ENCODE results near the gene PRKCQ.

PRKCQ gene

DNA sequence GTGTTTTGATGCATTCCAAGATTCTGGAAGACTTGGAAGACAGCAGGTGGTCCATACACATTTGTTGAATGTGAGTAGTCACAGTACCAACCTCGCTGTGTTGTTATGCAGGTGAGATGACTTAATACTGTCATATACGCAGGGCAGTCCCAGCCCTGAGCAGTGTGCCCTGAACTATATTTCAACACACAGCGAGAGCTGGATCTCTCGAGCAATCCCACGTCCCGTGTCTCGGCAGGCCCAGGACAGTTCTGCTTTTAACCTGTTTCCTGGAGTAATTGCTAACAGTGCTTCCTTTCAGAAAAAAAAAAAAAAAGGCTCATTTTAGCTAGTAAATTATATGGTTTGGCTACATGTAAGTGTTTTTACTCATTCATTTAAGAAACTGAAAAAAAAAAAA, 179.7 kb downstream of the PRKCQ start:
- DNase-seq (ENCODE audit: low read depth), result no peak
- Histone ChIP-seq H3K36me3 (ENCODE audit: control insufficient read depth, insufficient read depth, low read length, severe bottlenecking) (no peaks in the 10 kb centered on the region), H3K4me3 (ENCODE audit: low read length) (no peak overlapping the region), H3K9me3 (ENCODE audit: control insufficient read depth, low read length) (no peaks in the 10 kb centered on the region), H3K4me1 (ENCODE audit: control insufficient read depth, insufficient read depth, low read length) (peaks cover 4% of the 10 kb centered on the region), H3K9ac (ENCODE audit: low read length) (no peak overlapping the region), H3K27me3 (replicated peaks; ENCODE audit: control insufficient read depth, insufficient read depth, low read length) (peaks cover 39% of the 10 kb centered on the region)

DNA sequence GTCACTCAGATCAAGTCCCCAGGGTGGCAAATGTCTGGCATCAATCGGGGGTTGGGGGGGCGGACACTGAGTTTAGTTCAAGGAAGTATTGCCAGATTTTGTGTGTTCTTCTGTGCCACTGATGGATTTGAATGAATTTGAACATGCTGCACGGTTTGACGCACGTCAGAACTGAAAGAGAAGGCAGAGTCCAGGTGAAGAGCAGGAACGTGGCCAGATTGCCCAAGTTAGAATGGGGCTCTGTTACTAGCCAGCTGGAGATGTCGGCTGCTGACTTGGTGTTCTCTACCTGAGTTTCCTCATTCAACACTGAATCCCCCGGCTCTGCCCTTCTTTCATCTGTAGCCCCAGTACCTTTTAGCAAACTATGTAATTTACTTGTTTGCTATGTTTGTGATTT, 180.2 kb downstream of the PRKCQ start:
- H3K9me3 ChIP-seq (ENCODE audit: control insufficient read depth, low read length), result no peaks in the 10 kb centered on the region
- no peak overlapping the region for H3K4me3 ChIP-seq (ENCODE audit: low read length)
- H3K36me3 ChIP-seq (ENCODE audit: control insufficient read depth, insufficient read depth, low read length, severe bottlenecking), result no peaks in the 10 kb centered on the region
- H3K27me3 ChIP-seq (replicated peaks; ENCODE audit: control insufficient read depth, insufficient read depth, low read length), result peaks cover 37% of the 10 kb centered on the region
- DNase-seq (ENCODE audit: low read depth), result no peak
- H3K4me1 ChIP-seq (ENCODE audit: control insufficient read depth, insufficient read depth, low read length), result peaks cover 4% of the 10 kb centered on the region
- H3K9ac ChIP-seq (ENCODE audit: low read length), result no peak overlapping the region

DNA sequence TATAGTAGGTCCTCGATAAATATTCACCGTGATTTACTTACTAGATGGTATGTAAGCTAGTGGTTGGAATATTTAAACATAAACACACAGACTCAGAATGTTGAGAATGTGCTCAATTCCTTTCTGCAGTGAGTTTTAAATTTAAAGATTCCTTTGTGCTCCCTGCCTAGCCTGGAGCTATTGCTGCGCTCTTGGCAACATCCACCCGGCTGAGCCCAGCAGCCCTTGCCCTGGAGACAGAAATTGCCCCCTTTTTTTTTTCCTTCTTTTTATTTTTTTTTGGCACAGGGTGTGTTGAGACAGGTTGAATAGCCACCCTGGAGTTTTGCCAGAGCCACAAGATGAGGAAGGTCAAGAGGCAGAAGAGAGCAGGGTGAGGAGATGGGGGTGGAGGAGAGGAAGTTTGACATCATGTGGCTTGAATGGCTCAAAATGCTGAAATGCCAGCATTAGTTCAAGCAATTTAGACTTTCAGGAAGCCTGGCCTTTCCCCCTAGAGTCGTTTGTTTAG, 180.8 kb downstream of the PRKCQ start:
- Histone ChIP-seq H3K4me1 (ENCODE audit: control insufficient read depth, insufficient read depth, low read length) (peaks cover 4% of the 10 kb centered on the region), H3K9ac (ENCODE audit: low read length) (no peak overlapping the region), H3K27me3 (replicated peaks; ENCODE audit: control insufficient read depth, insufficient read depth, low read length) (peaks cover 32% of the 10 kb centered on the region), H3K4me3 (ENCODE audit: low read length) (no peak overlapping the region), H3K36me3 (ENCODE audit: control insufficient read depth, insufficient read depth, low read length, severe bottlenecking) (no peaks in the 10 kb centered on the region), H3K9me3 (ENCODE audit: control insufficient read depth, low read length) (no peaks in the 10 kb centered on the region)
- DNase-seq (ENCODE audit: low read depth), result peak; percentile 85

DNA sequence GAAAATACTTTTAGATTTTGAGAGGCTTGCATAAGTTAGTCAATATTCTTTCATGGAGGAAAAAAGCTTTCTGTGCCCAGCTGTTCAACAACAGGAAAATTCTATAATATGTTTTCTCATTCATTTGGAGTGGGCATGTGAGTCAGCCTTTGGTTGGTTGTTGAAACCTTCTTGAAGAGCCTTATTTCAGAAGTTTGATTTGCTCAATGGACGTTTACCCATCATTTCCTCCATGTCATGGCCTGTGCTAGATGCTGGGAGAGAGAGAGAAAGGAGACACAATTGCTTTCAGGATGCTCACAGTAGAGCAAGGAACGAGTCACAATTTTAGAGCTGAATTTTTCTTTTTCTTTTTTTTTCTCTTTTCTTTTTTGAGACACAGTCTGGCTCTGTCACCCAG, 181.7 kb downstream of the PRKCQ start:
- Histone ChIP-seq H3K9ac (ENCODE audit: low read length) (no peak overlapping the region), H3K36me3 (ENCODE audit: control insufficient read depth, insufficient read depth, low read length, severe bottlenecking) (no peaks in the 10 kb centered on the region), H3K4me3 (ENCODE audit: low read length) (no peak overlapping the region), H3K27me3 (replicated peaks; ENCODE audit: control insufficient read depth, insufficient read depth, low read length) (peaks cover 24% of the 10 kb centered on the region), H3K4me1 (ENCODE audit: control insufficient read depth, insufficient read depth, low read length) (peaks cover 4% of the 10 kb centered on the region), H3K9me3 (ENCODE audit: control insufficient read depth, low read length) (no peaks in the 10 kb centered on the region)
- no peak for DNase-seq (ENCODE audit: low read depth)

DNA sequence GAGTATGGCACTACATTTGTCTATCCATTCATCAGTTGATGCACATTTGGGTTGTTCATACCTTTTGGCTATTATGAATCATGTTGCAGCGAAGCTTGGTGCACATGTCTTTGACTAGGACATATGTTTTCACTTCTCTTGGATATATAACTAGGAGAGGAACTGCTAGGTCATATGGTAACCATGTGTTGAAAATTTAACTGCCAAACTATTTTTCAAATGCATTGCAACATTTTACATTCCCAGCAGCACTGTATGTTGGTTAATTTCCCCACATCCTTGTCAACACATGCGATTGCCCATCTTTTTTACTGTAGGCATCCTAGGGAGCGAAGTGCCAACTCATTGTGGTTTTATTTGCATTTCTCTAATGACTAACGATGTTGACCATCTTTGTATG, 183.4 kb downstream of the PRKCQ start:
- no peak overlapping the region for H3K9ac ChIP-seq (ENCODE audit: low read length)
- peaks cover 17% of the 10 kb centered on the region for H3K27me3 ChIP-seq (replicated peaks; ENCODE audit: control insufficient read depth, insufficient read depth, low read length)
- peaks cover 4% of the 10 kb centered on the region for H3K4me1 ChIP-seq (ENCODE audit: control insufficient read depth, insufficient read depth, low read length)
- H3K4me3 ChIP-seq (ENCODE audit: low read length), result no peak overlapping the region
- peak; percentile 89 for DNase-seq (ENCODE audit: low read depth)
- H3K9me3 ChIP-seq (ENCODE audit: control insufficient read depth, low read length), result peaks cover 3% of the 10 kb centered on the region
- H3K36me3 ChIP-seq (ENCODE audit: control insufficient read depth, insufficient read depth, low read length, severe bottlenecking), result no peaks in the 10 kb centered on the region

DNA sequence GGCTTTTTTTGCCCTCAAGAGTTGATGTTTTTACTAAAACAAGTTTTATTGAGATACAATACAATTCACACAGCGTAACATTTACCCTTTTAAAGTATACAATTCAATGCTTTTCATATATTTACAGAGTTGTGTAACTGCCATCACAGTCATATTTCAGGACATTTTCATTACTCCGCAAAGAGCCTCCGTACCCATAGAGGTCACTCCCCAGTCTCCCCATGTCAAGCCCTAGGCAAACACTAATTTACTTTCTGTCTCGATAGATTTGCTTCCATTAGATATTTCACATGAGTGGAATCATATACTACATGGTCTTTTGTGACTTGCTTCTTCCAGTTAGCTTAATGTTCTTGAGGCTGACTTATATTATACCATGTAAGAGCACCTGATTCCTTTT, 183.8 kb downstream of the PRKCQ start:
- Histone ChIP-seq H3K36me3 (ENCODE audit: control insufficient read depth, insufficient read depth, low read length, severe bottlenecking) (no peaks in the 10 kb centered on the region), H3K9me3 (ENCODE audit: control insufficient read depth, low read length) (peaks cover 7% of the 10 kb centered on the region), H3K4me1 (ENCODE audit: control insufficient read depth, insufficient read depth, low read length) (no peaks in the 10 kb centered on the region), H3K9ac (ENCODE audit: low read length) (no peak overlapping the region), H3K27me3 (replicated peaks; ENCODE audit: control insufficient read depth, insufficient read depth, low read length) (peaks cover 17% of the 10 kb centered on the region), H3K4me3 (ENCODE audit: low read length) (no peak overlapping the region)
- DNase-seq (ENCODE audit: low read depth), result no peak

DNA sequence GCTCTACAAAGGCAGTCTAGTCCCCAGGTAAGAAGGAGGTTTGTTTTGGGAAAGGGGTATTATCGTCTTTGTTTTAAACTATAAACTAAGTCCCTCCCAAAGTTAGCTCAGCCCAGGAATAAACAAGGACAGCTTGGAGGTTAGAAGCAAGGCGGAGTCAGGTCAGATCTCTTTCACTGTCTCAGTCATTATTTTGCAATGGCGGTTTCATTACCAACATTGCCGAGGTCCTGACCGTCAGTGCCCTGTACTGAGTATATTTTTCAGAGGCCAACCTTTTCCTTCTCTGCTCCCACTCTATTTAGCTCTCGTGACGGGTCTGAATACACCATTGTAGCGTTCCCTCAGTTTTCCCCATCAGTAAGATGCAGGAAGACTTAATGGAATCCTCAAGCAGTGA, 184.5 kb downstream of the PRKCQ start:
- Histone ChIP-seq H3K36me3 (ENCODE audit: control insufficient read depth, insufficient read depth, low read length, severe bottlenecking) (no peaks in the 10 kb centered on the region), H3K9ac (ENCODE audit: low read length) (no peak overlapping the region), H3K9me3 (ENCODE audit: control insufficient read depth, low read length) (peaks cover 12% of the 10 kb centered on the region), H3K4me1 (ENCODE audit: control insufficient read depth, insufficient read depth, low read length) (no peaks in the 10 kb centered on the region), H3K27me3 (replicated peaks; ENCODE audit: control insufficient read depth, insufficient read depth, low read length) (peaks cover 12% of the 10 kb centered on the region), H3K4me3 (ENCODE audit: low read length) (no peak overlapping the region)
- no peak for DNase-seq (ENCODE audit: low read depth)

DNA sequence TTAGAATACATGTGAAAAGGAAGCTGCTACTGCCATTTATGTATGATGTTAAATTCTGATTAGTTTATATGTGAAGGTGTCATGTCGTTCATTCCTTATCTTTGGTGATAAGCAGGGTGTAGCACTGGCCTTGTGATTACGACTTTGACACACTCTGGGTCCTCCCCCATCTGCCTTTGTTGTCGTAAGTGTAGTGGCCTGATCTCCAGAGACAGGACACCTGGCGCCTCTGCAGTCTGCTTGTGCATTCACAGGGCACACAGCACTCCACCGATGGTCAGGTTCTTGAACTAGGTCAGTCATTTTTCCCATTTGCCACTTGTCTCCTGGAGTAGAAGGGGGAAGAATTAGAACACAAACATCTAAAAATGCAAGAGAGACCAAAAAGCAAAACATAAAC, 186.0 kb downstream of the PRKCQ start:
- no peak for DNase-seq (ENCODE audit: low read depth)
- no peaks in the 10 kb centered on the region for H3K36me3 ChIP-seq (ENCODE audit: control insufficient read depth, insufficient read depth, low read length, severe bottlenecking)
- peaks cover 27% of the 10 kb centered on the region for H3K9me3 ChIP-seq (ENCODE audit: control insufficient read depth, low read length)
- peaks cover 3% of the 10 kb centered on the region for H3K27me3 ChIP-seq (replicated peaks; ENCODE audit: control insufficient read depth, insufficient read depth, low read length)
- H3K9ac ChIP-seq (ENCODE audit: low read length), result no peak overlapping the region
- H3K4me3 ChIP-seq (ENCODE audit: low read length), result no peak overlapping the region
- H3K4me1 ChIP-seq (ENCODE audit: control insufficient read depth, insufficient read depth, low read length), result no peaks in the 10 kb centered on the region

DNA sequence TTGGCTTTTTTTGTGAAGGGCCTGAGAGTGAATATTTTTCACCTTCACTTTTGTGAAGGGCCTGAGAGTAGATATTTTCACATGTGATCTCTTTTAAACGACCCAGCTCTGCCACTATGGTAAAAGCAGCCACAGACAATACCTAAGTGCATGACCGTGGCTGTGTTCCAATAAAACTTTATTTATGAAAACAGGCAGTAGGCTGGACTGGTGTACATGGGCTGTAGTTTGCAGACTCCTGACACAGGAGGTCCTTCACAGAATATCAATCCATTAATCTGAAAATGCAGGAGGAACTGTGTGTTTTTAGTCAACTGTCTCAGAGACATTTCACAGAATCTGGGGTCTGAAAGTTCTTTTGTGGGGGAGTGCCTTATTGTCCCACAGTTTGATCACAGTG, 186.9 kb downstream of the PRKCQ start:
- no peaks in the 10 kb centered on the region for H3K36me3 ChIP-seq (ENCODE audit: control insufficient read depth, insufficient read depth, low read length, severe bottlenecking)
- H3K4me3 ChIP-seq (ENCODE audit: low read length), result no peak overlapping the region
- peaks cover 3% of the 10 kb centered on the region for H3K27me3 ChIP-seq (replicated peaks; ENCODE audit: control insufficient read depth, insufficient read depth, low read length)
- peaks cover 35% of the 10 kb centered on the region for H3K9me3 ChIP-seq (ENCODE audit: control insufficient read depth, low read length)
- H3K9ac ChIP-seq (ENCODE audit: low read length), result no peak overlapping the region
- no peak for DNase-seq (ENCODE audit: low read depth)
- H3K4me1 ChIP-seq (ENCODE audit: control insufficient read depth, insufficient read depth, low read length), result no peaks in the 10 kb centered on the region

DNA sequence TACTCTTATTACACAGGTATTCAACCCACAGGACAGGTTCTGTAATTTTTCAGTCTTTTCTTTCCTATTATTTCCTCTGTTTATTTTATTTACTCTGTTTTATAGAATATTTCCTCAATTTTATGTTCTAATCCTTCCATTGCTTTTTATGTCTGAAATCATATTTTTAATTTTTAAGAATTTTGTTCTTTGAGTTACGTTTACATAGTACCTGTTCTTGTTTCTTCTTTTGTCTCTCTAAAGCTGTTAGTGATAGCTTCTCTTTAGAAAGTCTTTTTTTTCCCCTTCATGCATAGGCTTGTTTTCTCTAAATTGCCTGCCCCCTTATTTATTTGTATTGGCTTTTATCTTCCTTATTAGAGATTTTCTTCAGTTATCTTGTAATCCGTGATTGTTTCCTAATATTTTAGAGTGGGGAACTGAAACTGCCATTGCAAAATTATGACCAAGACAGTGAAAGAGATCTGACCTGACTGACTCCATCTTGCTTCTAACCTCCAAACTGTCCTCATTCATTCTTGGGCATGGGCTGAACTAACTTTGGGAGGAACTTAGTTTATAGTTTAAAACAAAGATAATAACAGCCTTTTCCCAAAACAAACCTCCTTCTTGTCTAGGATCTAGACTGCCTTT, 189.7 kb downstream of the PRKCQ start:
- Histone ChIP-seq H3K9me3 (ENCODE audit: control insufficient read depth, low read length) (peaks cover 35% of the 10 kb centered on the region), H3K4me1 (ENCODE audit: control insufficient read depth, insufficient read depth, low read length) (no peaks in the 10 kb centered on the region), H3K36me3 (ENCODE audit: control insufficient read depth, insufficient read depth, low read length, severe bottlenecking) (no peaks in the 10 kb centered on the region), H3K27me3 (replicated peaks; ENCODE audit: control insufficient read depth, insufficient read depth, low read length) (no peaks in the 10 kb centered on the region), H3K4me3 (ENCODE audit: low read length) (no peak overlapping the region), H3K9ac (ENCODE audit: low read length) (no peak overlapping the region)
- DNase-seq (ENCODE audit: low read depth), result no peak

DNA sequence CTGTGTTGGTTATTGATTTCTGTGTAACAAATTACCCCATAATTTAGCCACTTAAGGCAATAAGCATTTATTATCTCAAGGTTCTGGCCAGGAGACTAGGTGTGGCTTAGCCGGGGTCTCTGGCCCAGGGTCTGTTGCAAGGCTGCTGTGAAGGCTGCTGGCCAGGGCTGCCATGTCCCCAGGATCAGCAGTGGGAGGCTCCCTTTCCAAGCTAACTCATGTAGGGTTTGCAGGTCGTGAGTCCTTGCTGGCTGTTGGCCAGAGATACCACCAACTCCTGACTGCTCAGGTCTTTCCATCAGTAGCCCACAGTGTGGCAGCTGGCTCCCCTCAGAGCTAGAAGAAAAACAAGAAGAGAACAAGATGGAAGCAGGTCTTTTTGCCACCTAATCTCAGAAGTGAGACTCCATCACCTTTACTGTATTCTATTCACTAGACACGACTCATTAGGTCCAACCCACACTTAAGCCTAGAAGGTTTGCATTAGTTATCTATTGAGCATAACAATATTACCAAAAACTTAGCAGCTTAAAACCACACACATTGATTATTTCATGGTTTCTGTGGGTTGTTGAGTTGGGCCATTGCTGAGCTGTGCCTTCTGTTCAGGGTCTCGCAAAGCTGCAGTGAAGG, 191.7 kb downstream of the PRKCQ start:
- H3K4me1 ChIP-seq (ENCODE audit: control insufficient read depth, insufficient read depth, low read length), result no peaks in the 10 kb centered on the region
- H3K9me3 ChIP-seq (ENCODE audit: control insufficient read depth, low read length), result peaks cover 35% of the 10 kb centered on the region
- H3K4me3 ChIP-seq (ENCODE audit: low read length), result no peak overlapping the region

DNA sequence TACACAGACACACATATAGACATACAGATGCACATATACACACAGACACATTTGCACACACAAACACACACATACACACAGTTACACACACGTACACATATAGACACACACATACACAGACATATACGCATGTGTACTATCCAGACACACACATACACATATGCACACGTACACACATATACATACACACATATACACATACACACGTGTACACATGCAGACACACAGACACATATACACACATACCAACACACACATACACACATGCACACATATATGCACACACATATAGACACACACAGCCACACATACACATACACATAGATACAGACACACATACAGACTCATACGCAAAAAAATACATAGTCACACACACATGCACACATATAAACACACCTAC, 193.1 kb downstream of the PRKCQ start:
- peaks cover 35% of the 10 kb centered on the region for H3K9me3 ChIP-seq (ENCODE audit: control insufficient read depth, low read length)

More for the DNA sequence above, 191.7 kb downstream of the PRKCQ start:
- Histone ChIP-seq H3K36me3 (ENCODE audit: control insufficient read depth, insufficient read depth, low read length, severe bottlenecking) (no peaks in the 10 kb centered on the region), H3K27me3 (replicated peaks; ENCODE audit: control insufficient read depth, insufficient read depth, low read length) (no peaks in the 10 kb centered on the region), H3K9ac (ENCODE audit: low read length) (no peak overlapping the region)
- no peak for DNase-seq (ENCODE audit: low read depth)

More for the DNA sequence above, 193.1 kb downstream of the PRKCQ start:
- Histone ChIP-seq H3K36me3 (ENCODE audit: control insufficient read depth, insufficient read depth, low read length, severe bottlenecking) (no peaks in the 10 kb centered on the region), H3K9ac (ENCODE audit: low read length) (no peak overlapping the region), H3K4me3 (ENCODE audit: low read length) (no peak overlapping the region), H3K27me3 (replicated peaks; ENCODE audit: control insufficient read depth, insufficient read depth, low read length) (no peaks in the 10 kb centered on the region), H3K4me1 (ENCODE audit: control insufficient read depth, insufficient read depth, low read length) (peaks cover 3% of the 10 kb centered on the region)
- DNase-seq (ENCODE audit: low read depth), result no peak

All from adipocyte (in vitro differentiated cells).